ENCODE results near the gene IL2RA.

- TF ChIP-seq, protein P1, sequence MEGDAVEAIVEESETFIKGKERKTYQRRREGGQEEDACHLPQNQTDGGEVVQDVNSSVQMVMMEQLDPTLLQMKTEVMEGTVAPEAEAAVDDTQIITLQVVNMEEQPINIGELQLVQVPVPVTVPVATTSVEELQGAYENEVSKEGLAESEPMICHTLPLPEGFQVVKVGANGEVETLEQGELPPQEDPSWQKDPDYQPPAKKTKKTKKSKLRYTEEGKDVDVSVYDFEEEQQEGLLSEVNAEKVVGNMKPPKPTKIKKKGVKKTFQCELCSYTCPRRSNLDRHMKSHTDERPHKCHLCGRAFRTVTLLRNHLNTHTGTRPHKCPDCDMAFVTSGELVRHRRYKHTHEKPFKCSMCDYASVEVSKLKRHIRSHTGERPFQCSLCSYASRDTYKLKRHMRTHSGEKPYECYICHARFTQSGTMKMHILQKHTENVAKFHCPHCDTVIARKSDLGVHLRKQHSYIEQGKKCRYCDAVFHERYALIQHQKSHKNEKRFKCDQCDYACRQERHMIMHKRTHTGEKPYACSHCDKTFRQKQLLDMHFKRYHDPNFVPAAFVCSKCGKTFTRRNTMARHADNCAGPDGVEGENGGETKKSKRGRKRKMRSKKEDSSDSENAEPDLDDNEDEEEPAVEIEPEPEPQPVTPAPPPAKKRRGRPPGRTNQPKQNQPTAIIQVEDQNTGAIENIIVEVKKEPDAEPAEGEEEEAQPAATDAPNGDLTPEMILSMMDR (IDR thresholded peaks at IDR 0.05; ENCODE audit: poor library complexity, severe bottlenecking) = no peak
- TF ChIP-seq POLR2AphosphoS5 (IDR thresholded peaks at IDR 0.05) (no peak), EP300 (conservative IDR thresholded peaks at IDR 0.05; ENCODE audit: poor library complexity, severe bottlenecking) (no peak)
These were observed 24.0 kb downstream of the IL2RA start for GRCh38 chr10:6038071-6038631.

Measured in neural cell (in vitro differentiated cells).